Keratinocyte (primary cell): ENCODE results near the gene CYP46A1. TPM values are rescaled to one million over a fixed set of nuclear protein-coding genes. Genes with fewer than 3 reads are reported as not detected.

Experiments used
- DNase-seq: peaks from one replicate; pipeline ENCODE4 v3.0.0-alpha.2; 2011; ENCODE audit warnings: low read depth, missing footprints, low spot score
- FAIRE-seq: peaks from 2 replicates; lab custom pipeline; 2011; peaks lifted over from hg19 to GRCh38; lab: Jason Lieb, UNC
- H2AFZ ChIP-seq: 2 replicates; pipeline ENCODE4 v1.6.0; 2012; ENCODE audit warnings: low read length, control low read depth, inconsistent platforms; ENCODE audit not compliant: control insufficient read depth
- H3K27ac ChIP-seq: 2 replicates; pipeline ENCODE4 v1.5.1; 2011; ENCODE audit warnings: low read length; ENCODE audit not compliant: control insufficient read depth, insufficient read depth
- H3K27me3 ChIP-seq: 3 replicates; pipeline ENCODE4 v1.6.0; 2011; ENCODE audit warnings: low read length; ENCODE audit not compliant: control insufficient read depth, insufficient read depth; ENCODE audit errors: extremely low read depth
- H3K36me3 ChIP-seq, 2 experiments: 2 replicates in 1 of 2; 3 replicates in 1 of 2; pipeline ENCODE4 v1.5.1; 2011; ENCODE audit warnings: low read length in 2 of 2, mild to moderate bottlenecking in 1 of 2; ENCODE audit not compliant: control insufficient read depth in 2 of 2, insufficient read depth in 2 of 2; ENCODE audit errors: extremely low read depth in 1 of 2
- H3K4me1 ChIP-seq: 3 replicates; pipeline ENCODE4 v1.5.1; 2011; ENCODE audit warnings: low read length; ENCODE audit not compliant: control insufficient read depth, insufficient read depth; ENCODE audit errors: extremely low read depth
- H3K4me2 ChIP-seq: 3 replicates; pipeline ENCODE4 v1.6.0; 2011; ENCODE audit warnings: low read depth, low read length; ENCODE audit not compliant: control insufficient read depth, insufficient read depth; ENCODE audit errors: extremely low read depth
- H3K4me3 ChIP-seq, 3 experiments: fragments of 200-600 bp in 1 of 3; sonication (generic) in 1 of 3; 2 replicates in 2 of 3; 3 replicates in 1 of 3; pipeline ENCODE4 v1.5.1; 2011 to 2016; ENCODE audit warnings: low read length in 3 of 3, mild to moderate bottlenecking in 3 of 3, control low read depth in 2 of 3, inconsistent platforms in 1 of 3, low read depth in 1 of 3, mixed read lengths in 1 of 3, mixed run types in 1 of 3, moderate library complexity in 1 of 3; ENCODE audit not compliant: control insufficient read depth in 2 of 3, insufficient read depth in 2 of 3; ENCODE audit errors: extremely low read depth in 1 of 3
- H3K79me2 ChIP-seq: 2 replicates; pipeline ENCODE4 v1.6.0; 2012; ENCODE audit warnings: low read length; ENCODE audit not compliant: control insufficient read depth, insufficient read depth
- H3K9ac ChIP-seq: 3 replicates; pipeline ENCODE4 v1.6.0; 2011; ENCODE audit warnings: low read length; ENCODE audit not compliant: control insufficient read depth, insufficient read depth; ENCODE audit errors: extremely low read depth
- H3K9me1 ChIP-seq: 3 replicates; pipeline ENCODE4 v1.6.0; 2011; ENCODE audit warnings: low read length; ENCODE audit not compliant: control insufficient read depth, insufficient read depth; ENCODE audit errors: extremely low read depth
- H3K9me3 ChIP-seq: 2 replicates; pipeline ENCODE4 v1.5.1; 2012; ENCODE audit warnings: low read depth, low read length; ENCODE audit not compliant: control insufficient read depth
- H4K20me1 ChIP-seq: 3 replicates; pipeline ENCODE4 v1.6.0; 2011; ENCODE audit warnings: low read length; ENCODE audit not compliant: control insufficient read depth, insufficient read depth; ENCODE audit errors: extremely low read depth
- CTCF ChIP-seq, 3 experiments: IDR thresholded peaks in 1 of 3; conservative IDR thresholded peaks in 1 of 3; optimal IDR thresholded peaks in 1 of 3; 2 replicates in 2 of 3; 3 replicates in 1 of 3; pipeline versions ENCODE3 to v1.5.1; 2011; ENCODE audit warnings: low read length in 3 of 3, mild to moderate bottlenecking in 3 of 3, moderate library complexity in 2 of 3, control low read depth in 1 of 3, inconsistent platforms in 1 of 3; ENCODE audit not compliant: insufficient read depth in 2 of 3; ENCODE audit errors: extremely low read depth in 1 of 3
- EZH2 ChIP-seq: IDR thresholded peaks from one replicate; pipeline ENCODE4 v1.6.1; 2012; ENCODE audit warnings: inconsistent platforms, mild to moderate bottlenecking, low read length, moderate library complexity
- dilution Hi-C: fragments of 300-500 bp; cut with MboI; formaldehyde crosslinking; loops from one replicate; pipeline ENCODE4 v1.7.0; 2020; ENCODE audit warnings: low sequenced_read_pairs; ENCODE audit not compliant: extremely low pct_ligation_motif_present
- polyA plus RNA-seq, 5 experiments: library from polyadenylated mRNA; depleted of rRNA in 3 of 5; stranded (reverse) in 3 of 5; stranded (forward) in 1 of 5; unstranded in 1 of 5; fragments of >200 nt; gene quantifications; 1 replicate in 1 of 5; 2 replicates in 3 of 5; 3 replicates in 1 of 5; pipeline versions ENCODE4 v1.2.1 to v1.2.3, GENCODE V29; 2011 to 2012; ENCODE audit warnings: missing spikeins in 2 of 5, low read depth in 1 of 5, low replicate concordance in 1 of 5

The CYP46A1 gene
- polyA plus RNA-seq, 1 donor (not counting 4 experiments of a cell fraction or from before 2014, with no cell fraction given): 0.01 TPM

- Histone ChIP-seq H3K9me3 (no peaks in the 10 kb centered on the region), H3K4me1 (peaks cover 5% of the 10 kb centered on the region), H3K4me2 (no peak overlapping the region), H2AFZ (no peak overlapping the region), H3K9me1 (no peaks in the 10 kb centered on the region), H4K20me1 (no peaks in the 10 kb centered on the region), H3K79me2 (no peaks in the 10 kb centered on the region), H3K36me3 (no peaks in the 10 kb centered on the region), H3K4me3 (no peak overlapping the region), H3K27ac (no peak overlapping the region), H3K9ac (no peak overlapping the region), H3K27me3 (peaks cover 75% of the 10 kb centered on the region)
- no peak for FAIRE-seq
- no peak for DNase-seq
- dilution Hi-C loops: no loop called here
- TF ChIP-seq EZH2: no peak
Observed at GRCh38 chr14:99733211-99733539, 49.1 kb downstream of the CYP46A1 start.

- FAIRE-seq (no peak), DNase-seq (no peak)
- H2AFZ ChIP-seq: no peak overlapping the region
- no peaks in the 10 kb centered on the region for H4K20me1 ChIP-seq
- H3K9me3 ChIP-seq: no peaks in the 10 kb centered on the region
- TF ChIP-seq CTCF (optimal IDR thresholded peaks at IDR 0.05 in 1 of 3, IDR thresholded peaks at IDR 0.05 in 1 of 3, conservative IDR thresholded peaks at IDR 0.05 in 1 of 3; ENCODE audit: extremely low read depth in 1 of 3, insufficient read depth in 2 of 3, low read length in 3 of 3) (peak in 1 of 3 experiments; percentile 0), EZH2 (no peak)
- no peak overlapping the region for H3K27ac ChIP-seq
- H3K79me2 ChIP-seq: no peaks in the 10 kb centered on the region
- dilution Hi-C loops: no loop called here
- peaks cover 5% of the 10 kb centered on the region for H3K4me1 ChIP-seq
- H3K9ac ChIP-seq: no peak overlapping the region
- H3K9me1 ChIP-seq: no peaks in the 10 kb centered on the region
- H3K27me3 ChIP-seq: peaks cover 75% of the 10 kb centered on the region
- no peak overlapping the region for H3K4me2 ChIP-seq
- H3K36me3 ChIP-seq: no peaks in the 10 kb centered on the region
- H3K4me3 ChIP-seq: no peak overlapping the region
Observed at GRCh38 chr14:99733540-99734405, 49.7 kb downstream of the CYP46A1 start.
